GM12873 (cell line): ENCODE data around the gene WDR76.
A peak's percentile ranks its signal among the peaks of the same experiment; 100 is the strongest.

Source experiments
- TF ChIP-seq, protein P1 (sequence below): IDR thresholded peaks from 2 replicates; pipeline ENCODE4 v1.5.1; 2012; ENCODE audit warnings: low read depth, mild to moderate bottlenecking, moderate library complexity, low read length, control low read depth; ENCODE audit not compliant: insufficient read depth; ENCODE audit errors: missing control alignments

WDR76 gene

DNA sequence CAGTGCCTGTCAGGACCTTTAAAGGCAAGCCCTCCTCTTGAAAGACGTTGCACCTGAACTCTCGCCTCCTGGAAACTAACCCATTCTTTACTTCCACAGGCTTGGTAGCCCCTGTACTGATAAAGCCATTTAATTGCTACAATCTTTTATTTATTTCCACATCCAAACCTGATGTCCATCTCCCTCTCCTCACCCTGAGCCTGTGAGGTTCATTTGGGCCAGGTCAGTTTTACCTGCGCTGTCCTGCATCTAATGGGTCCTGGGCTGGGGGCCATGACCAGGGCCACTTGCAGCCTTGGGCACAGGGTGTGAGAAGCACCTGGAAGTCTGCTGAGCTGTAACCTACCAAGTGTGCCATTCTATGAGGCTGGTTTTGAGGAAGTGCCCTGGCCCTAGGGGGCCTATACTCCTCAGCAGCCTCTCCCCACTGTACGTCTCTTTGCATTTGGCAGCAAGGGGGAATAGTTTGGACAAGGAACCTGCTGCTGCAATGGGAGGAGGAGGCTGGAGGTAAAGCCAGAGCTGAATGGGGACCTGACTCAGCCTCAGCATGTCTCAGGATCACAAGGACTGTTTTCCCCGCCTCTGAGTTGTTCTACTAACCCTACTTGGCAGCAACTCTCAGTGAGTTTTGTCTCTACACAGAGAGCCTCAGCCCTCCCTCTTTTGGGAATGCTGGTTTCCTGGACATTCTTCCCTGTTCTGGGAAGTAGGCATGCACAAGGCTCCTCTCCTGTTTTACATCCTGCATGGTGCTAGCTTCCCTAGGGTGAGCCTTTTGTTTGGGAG is 53.8 kb downstream of the WDR76 start:
- TF ChIP-seq, protein P1, sequence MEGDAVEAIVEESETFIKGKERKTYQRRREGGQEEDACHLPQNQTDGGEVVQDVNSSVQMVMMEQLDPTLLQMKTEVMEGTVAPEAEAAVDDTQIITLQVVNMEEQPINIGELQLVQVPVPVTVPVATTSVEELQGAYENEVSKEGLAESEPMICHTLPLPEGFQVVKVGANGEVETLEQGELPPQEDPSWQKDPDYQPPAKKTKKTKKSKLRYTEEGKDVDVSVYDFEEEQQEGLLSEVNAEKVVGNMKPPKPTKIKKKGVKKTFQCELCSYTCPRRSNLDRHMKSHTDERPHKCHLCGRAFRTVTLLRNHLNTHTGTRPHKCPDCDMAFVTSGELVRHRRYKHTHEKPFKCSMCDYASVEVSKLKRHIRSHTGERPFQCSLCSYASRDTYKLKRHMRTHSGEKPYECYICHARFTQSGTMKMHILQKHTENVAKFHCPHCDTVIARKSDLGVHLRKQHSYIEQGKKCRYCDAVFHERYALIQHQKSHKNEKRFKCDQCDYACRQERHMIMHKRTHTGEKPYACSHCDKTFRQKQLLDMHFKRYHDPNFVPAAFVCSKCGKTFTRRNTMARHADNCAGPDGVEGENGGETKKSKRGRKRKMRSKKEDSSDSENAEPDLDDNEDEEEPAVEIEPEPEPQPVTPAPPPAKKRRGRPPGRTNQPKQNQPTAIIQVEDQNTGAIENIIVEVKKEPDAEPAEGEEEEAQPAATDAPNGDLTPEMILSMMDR = no peak

DNA sequence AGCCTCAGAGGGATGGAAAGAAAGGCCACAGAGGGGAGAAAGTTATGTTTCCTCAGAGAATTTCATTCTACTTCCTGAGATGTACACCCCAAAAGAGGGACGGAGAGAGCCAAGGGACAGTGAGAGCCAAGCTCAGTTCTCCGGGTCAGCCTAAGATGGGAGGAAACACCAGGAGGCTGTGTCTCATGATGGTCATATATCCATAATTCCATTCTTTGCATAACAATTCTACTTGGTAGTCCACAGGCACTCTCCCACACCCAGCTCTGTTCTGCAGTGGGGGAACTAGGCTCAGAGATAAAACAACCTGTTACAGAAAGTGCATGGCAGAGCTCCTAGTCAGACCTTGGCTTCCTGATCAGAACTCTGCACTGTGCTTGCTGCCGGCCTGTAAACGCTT is 54.4 kb downstream of the WDR76 start:
- TF ChIP-seq, protein P1 = no peak

DNA sequence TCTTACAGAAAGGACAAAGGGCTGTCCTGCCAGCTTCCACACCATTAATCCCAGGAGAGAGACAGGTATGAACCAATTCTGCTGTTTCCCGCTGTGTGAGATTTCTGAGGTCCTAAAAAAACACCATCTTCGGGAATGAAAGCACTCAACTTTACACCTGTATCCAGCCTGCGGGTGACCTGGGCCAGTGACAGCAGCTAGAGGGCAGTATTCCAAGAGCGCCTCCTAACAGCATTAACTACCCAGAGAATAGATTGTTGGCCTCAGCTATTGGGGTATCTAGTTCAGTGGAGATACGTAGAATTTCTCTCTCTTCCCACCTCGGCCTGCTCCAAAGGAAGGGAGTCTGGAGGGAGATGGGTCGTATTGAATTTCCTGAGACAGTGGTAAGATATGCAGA is 55.1 kb downstream of the WDR76 start:
- TF ChIP-seq, protein P1 = peak; percentile 54

DNA sequence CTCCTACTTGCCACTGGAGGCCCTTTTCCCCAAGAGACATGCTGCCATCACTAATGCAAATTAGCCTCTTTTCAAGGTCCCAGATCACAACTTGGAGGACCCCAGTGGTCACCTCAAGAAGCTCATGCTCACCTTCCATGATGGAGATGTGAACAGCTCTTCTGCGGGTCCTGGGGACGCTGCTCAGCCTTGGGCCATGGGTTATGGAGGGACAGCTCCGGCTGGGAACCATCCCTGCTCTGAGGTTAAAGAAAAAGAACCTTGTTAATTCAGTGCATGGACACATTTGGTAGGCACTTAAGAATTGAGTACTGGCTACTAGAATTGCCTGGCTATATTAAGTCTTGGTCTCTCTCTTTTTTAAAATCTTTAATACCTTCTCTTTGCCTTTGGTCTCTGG is 56.8 kb downstream of the WDR76 start:
- TF ChIP-seq, protein P1 = no peak

DNA sequence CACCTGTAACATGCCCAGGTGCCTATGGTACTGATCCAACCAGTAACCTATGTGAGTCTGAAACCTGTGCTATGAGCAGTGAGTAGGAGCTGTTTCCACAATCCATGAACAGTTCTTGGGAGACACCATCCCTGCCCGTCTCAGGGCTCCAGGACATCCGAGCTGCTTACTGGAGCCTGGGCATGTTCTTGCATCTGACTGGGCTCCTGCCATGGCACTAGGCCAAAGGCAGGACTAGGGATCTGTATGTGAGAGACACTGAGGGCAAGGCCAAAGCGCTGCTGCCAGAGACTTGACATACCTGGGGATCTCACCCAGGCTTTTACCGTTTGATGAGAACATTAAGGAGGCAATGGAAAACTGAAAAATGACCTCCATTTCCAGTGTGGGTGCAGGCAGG is 59.8 kb downstream of the WDR76 start:
- TF ChIP-seq, protein P1 = no peak

DNA sequence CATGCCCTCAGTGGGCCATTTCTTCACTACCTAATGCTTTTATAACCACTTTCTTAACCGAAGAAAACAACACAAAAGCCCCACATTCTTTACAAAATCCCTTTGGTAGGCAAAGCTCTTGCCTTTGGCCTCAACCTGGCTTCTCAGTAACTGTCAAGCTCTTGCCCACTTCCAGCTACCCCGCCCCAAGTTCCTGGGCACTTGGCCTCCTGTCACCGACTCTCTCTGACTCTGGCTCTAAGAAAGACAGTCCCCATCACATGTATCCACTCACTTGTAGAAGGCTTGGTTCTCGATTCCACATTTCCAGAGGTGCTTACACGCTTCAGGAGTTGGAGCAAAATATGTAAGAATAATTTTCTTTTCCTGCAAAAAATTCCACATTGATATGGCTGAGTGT is 61.1 kb downstream of the WDR76 start:
- TF ChIP-seq, protein P1 = no peak

DNA sequence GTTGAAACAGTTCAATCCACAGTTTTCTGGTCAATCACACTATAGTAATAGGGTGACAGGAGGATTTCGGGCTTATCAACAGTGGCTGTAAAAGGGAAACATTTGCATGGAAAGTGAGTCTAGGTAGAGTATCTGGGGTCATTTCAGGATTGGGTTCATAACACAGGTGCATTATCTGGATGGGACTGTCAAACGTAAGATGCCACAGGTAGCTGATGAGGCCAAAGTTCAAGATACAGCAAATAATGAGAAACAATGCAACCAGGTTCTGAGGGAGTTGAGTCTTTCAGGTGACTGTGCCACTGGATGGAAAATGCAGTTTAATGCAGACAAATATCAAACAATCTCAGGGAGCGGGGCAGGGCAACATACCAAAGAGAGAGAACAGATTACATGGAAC is 62.2 kb downstream of the WDR76 start:
- TF ChIP-seq, protein P1 = no peak
